WERI-Rb-1 (cell line): ENCODE data around the gene EGR1.

Source experiments
- DNase-seq: peaks from one replicate; pipeline ENCODE4 v3.0.0-alpha.2; 2020
- H3K27ac ChIP-seq: fragments of 250-450 bp; sonication (Bioruptor Pico); 2 replicates; pipeline ENCODE4 v1.5.1; 2020; ENCODE audit warnings: mild to moderate bottlenecking, moderate library complexity
- H3K27me3 ChIP-seq: fragments of 250-450 bp; sonication (Bioruptor Pico); 2 replicates; pipeline ENCODE4 v1.5.1; 2021; ENCODE audit warnings: mild to moderate bottlenecking, low read depth, moderate library complexity; ENCODE audit not compliant: insufficient read depth, severe bottlenecking
- H3K36me3 ChIP-seq: fragments of 250-450 bp; sonication (Bioruptor Pico); 2 replicates; pipeline ENCODE4 v1.5.1; 2020; ENCODE audit warnings: mild to moderate bottlenecking, moderate library complexity
- H3K4me3 ChIP-seq: 2 replicates; pipeline ENCODE4 v1.5.1; 2011; ENCODE audit warnings: low read depth, mild to moderate bottlenecking, control low read depth, low read length
- H3K9me3 ChIP-seq: fragments of 250-450 bp; sonication (Bioruptor Pico); 2 replicates; pipeline ENCODE4 v1.5.1; 2021; ENCODE audit warnings: mild to moderate bottlenecking, moderate library complexity; ENCODE audit not compliant: severe bottlenecking
- CTCF ChIP-seq: IDR thresholded peaks from 2 replicates; pipeline ENCODE4 v1.5.1; 2011; ENCODE audit warnings: low read depth, mild to moderate bottlenecking, control low read depth, inconsistent platforms, low read length

The EGR1 gene

GRCh38 chr5:138492560-138493045, 27.3 kb downstream of the EGR1 start:
- Histone ChIP-seq H3K36me3 (no peaks in the 10 kb centered on the region), H3K9me3 (no peaks in the 10 kb centered on the region), H3K27me3 (no peaks in the 10 kb centered on the region), H3K4me3 (peak overlapping the region; percentile 71), H3K27ac (peak overlapping the region; percentile 82)
- DNase-seq: peak; percentile 31
- no peak for TF ChIP-seq CTCF

DNA sequence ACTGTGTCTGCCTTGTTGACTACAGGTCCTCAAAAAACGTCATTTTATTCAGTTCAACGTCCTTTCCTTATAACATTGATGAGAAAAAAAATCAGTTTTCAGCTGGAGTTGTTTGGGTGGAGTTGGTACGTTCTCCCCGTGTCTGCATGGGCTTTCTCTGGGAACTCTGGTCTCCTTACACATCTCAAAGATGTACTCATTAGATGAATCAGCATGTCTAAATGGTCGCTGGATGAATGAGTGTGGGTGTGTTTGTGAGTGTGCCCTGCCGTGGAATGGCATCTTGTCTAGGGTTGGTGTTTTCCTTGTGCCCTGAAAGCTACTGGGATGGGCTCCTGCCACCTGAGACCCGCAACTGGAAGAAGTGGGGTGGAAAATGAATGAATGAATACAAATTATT, 30.1 kb downstream of the EGR1 start:
- no peak for DNase-seq
- Histone ChIP-seq H3K4me3 (no peak overlapping the region), H3K27ac (no peak overlapping the region), H3K36me3 (no peaks in the 10 kb centered on the region), H3K9me3 (no peaks in the 10 kb centered on the region), H3K27me3 (no peaks in the 10 kb centered on the region)
- no peak for TF ChIP-seq CTCF

DNA sequence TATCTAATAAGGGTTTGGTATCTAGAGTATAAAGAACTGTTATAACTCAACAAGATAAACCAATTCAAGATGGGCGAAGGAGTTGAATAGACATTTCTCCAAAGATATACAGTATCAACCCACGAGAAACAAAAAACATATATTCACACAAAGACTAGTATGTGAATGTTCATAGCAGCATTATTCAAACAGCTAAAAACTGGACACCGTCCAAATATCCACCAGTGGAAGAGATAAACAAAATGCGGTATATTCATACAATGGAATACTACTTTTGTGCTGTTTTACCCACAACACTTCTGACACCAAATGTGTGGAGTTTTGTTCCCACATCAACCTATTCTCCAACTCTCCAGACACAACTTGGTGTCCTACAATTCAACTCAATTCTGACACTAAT, 33.1 kb downstream of the EGR1 start:
- Histone ChIP-seq H3K27me3 (no peaks in the 10 kb centered on the region), H3K36me3 (no peaks in the 10 kb centered on the region), H3K27ac (no peak overlapping the region), H3K4me3 (no peak overlapping the region), H3K9me3 (no peaks in the 10 kb centered on the region)
- no peak for DNase-seq
- TF ChIP-seq CTCF: no peak

DNA sequence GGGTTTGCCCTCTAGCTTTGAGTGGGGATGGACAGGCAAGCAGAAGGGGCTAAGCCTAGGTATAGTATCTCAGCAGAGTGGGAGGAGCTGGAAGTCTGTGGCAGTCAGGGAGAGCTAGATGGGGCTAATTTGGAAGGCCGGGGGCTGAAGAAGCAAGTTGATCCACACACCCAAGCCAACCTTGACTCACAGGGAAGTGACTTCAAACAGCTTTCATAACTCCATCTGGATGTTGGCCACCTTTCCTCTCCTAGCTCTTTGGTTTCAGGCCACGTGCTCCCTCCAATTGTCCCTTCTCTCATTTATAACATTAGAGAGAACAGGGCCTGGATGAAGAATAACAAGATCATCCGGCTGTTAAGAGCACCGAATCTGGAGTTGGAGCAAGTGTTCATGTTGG, 36.8 kb downstream of the EGR1 start:
- no peak for DNase-seq
- no peaks in the 10 kb centered on the region for H3K36me3 ChIP-seq
- TF ChIP-seq CTCF: no peak
- no peak overlapping the region for H3K4me3 ChIP-seq
- no peaks in the 10 kb centered on the region for H3K27me3 ChIP-seq
- no peaks in the 10 kb centered on the region for H3K9me3 ChIP-seq
- no peak overlapping the region for H3K27ac ChIP-seq

DNA sequence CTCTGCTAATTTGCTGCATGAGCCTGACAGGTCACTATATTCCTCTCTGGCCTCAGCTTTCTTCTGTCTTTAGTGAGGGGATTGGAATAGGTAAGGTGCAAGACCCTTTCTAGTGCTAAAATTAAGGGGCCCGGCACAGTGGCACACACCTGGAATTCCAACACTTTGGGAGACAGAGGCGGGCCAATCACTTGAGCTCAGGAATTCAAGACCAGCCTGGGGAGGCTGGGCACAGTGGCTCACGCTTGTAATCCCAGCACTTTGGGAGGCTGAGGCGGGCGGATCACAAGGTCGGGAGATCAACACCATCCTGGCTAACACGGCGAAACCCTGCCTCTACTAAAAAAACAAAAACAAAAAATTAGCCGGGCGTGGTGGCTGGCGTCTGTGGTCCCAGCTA, 37.2 kb downstream of the EGR1 start:
- TF ChIP-seq CTCF: no peak
- H3K27me3 ChIP-seq: no peaks in the 10 kb centered on the region
- H3K4me3 ChIP-seq: no peak overlapping the region
- H3K9me3 ChIP-seq: no peaks in the 10 kb centered on the region
- peaks cover 2% of the 10 kb centered on the region; the same call in 1 of the 2 replicates for H3K36me3 ChIP-seq
- no peak for DNase-seq
- no peak overlapping the region for H3K27ac ChIP-seq
